Activated T-helper 2 cell treated with anti-CD3 and anti-CD28 coated beads, Interferon-gamma antibody, Interleukin-2, Interleukin-4, amounts not matched to agents 10 μg/mL and 5 μg/mL and 100 μg/mL, durations not matched to agents 14 hours and 24 hours and 36 hours (primary cell): ENCODE measurements around the gene DPY19L1. TPM values are rescaled to one million over a fixed set of nuclear protein-coding genes. Genes with fewer than 3 reads are reported as not detected.
"Not testable (repeated sequence)": the region's sequence is repeated elsewhere in the genome, so short reads cannot be mapped to it uniquely, and the experiment has no call there.

Experiments used
- DNase-seq: peaks from one replicate; pipeline ENCODE4 v3.0.0; 2021; ENCODE audit warnings: low spot score
- H3K27ac Mint-ChIP-seq: one replicate; pipeline ENCODE4 v1.8.0; 2021; ENCODE audit warnings: mixed read lengths
- H3K27me3 Mint-ChIP-seq: one replicate; pipeline ENCODE4 v1.8.0; 2021; ENCODE audit warnings: low read depth, mixed read lengths
- H3K36me3 Mint-ChIP-seq: one replicate; pipeline ENCODE4 v1.8.0; 2021; ENCODE audit warnings: low read depth, mixed read lengths
- H3K4me1 Mint-ChIP-seq: one replicate; pipeline ENCODE4 v1.8.0; 2021; ENCODE audit warnings: low read depth, mixed read lengths
- H3K4me3 Mint-ChIP-seq: one replicate; pipeline ENCODE4 v1.8.0; 2021; ENCODE audit warnings: low read depth, mild to moderate bottlenecking, moderate library complexity, mixed read lengths
- H3K9me3 Mint-ChIP-seq: one replicate; pipeline ENCODE4 v1.8.0; 2021; ENCODE audit warnings: mixed read lengths
- intact Hi-C: fragments of 100-400 bp; cut with micrococcal nuclease; formaldehyde crosslinking; loops from one replicate; pipeline ENCODE4 v1.15.1; 2023
- total RNA-seq: library from RNA; stranded (reverse); gene quantifications from 2 replicates; pipeline ENCODE4 v1.2.3, GENCODE V29; 2022

DPY19L1 gene
- total RNA-seq, 1 donor from 2014 or later: 21.9 TPM

GRCh38 chr7:35047263-35047911 is 10.1 kb upstream of the DPY19L1 start:
- DNase-seq, H3K4me3 Mint-ChIP-seq, H3K9me3 Mint-ChIP-seq, H3K36me3 Mint-ChIP-seq, H3K27ac Mint-ChIP-seq, intact Hi-C loops, H3K4me1 Mint-ChIP-seq: not testable (repeated sequence)
- H3K27me3 Mint-ChIP-seq: peaks cover 21% of the 10 kb centered on the region

GRCh38 chr7:35043301-35043700 is 6.0 kb upstream of the DPY19L1 start:
- H3K4me3 Mint-ChIP-seq, H3K27ac Mint-ChIP-seq, H3K36me3 Mint-ChIP-seq, H3K4me1 Mint-ChIP-seq, H3K9me3 Mint-ChIP-seq, intact Hi-C loops, DNase-seq: not testable (repeated sequence)
- peaks cover 31% of the 10 kb centered on the region for H3K27me3 Mint-ChIP-seq

- DNase-seq: no peak
- H3K4me1 Mint-ChIP-seq: peaks cover 9% of the 10 kb centered on the region
- H3K27ac Mint-ChIP-seq: no peak overlapping the region
- intact Hi-C loops: no loop called here
- H3K4me3 Mint-ChIP-seq: no peak overlapping the region
- peaks cover 32% of the 10 kb centered on the region for H3K27me3 Mint-ChIP-seq
- H3K9me3 Mint-ChIP-seq: no peaks in the 10 kb centered on the region
- H3K36me3 Mint-ChIP-seq: no peaks in the 10 kb centered on the region
Observed at GRCh38 chr7:35040906-35041305, 3.6 kb upstream of the DPY19L1 start.

GRCh38 chr7:35039343-35039742 is 2.1 kb upstream of the DPY19L1 start:
- Mint-ChIP-seq H3K4me3 (no peak overlapping the region), H3K27me3 (peaks cover 32% of the 10 kb centered on the region), H3K27ac (no peak overlapping the region), H3K9me3 (no peaks in the 10 kb centered on the region), H3K4me1 (peaks cover 23% of the 10 kb centered on the region), H3K36me3 (no peaks in the 10 kb centered on the region)
- intact Hi-C loops: no loop called here
- DNase-seq: no peak

- Mint-ChIP-seq H3K27me3 (peaks cover 31% of the 10 kb centered on the region), H3K4me1 (peaks cover 23% of the 10 kb centered on the region), H3K9me3 (no peaks in the 10 kb centered on the region), H3K4me3 (peak overlapping the region; percentile 90), H3K27ac (peak overlapping the region; percentile 79), H3K36me3 (no peaks in the 10 kb centered on the region)
- DNase-seq: no peak
- intact Hi-C loops: no loop called here
Observed at GRCh38 chr7:35038354-35038753, 1.1 kb upstream of the DPY19L1 start.

- H3K4me1 Mint-ChIP-seq: peaks cover 23% of the 10 kb centered on the region
- DNase-seq: peak; percentile 86
- H3K4me3 Mint-ChIP-seq: peak overlapping the region; percentile 90
- H3K27me3 Mint-ChIP-seq: peaks cover 30% of the 10 kb centered on the region
- H3K9me3 Mint-ChIP-seq: no peaks in the 10 kb centered on the region
- no peaks in the 10 kb centered on the region for H3K36me3 Mint-ChIP-seq
- intact Hi-C loops: loop anchor here (2.0 kb wide), 3 partner anchors 217 to 1115 kb away; partner anchors contain the start of genes EEPD1, SEPTIN7 and TBX20
- H3K27ac Mint-ChIP-seq: peak overlapping the region; percentile 79
Observed at GRCh38 chr7:35037526-35038341, 449 bp upstream of the DPY19L1 start.

- DNase-seq: peak; percentile 27
- Mint-ChIP-seq H3K36me3 (no peaks in the 10 kb centered on the region), H3K4me3 (peak overlapping the region; percentile 95), H3K27me3 (peaks cover 26% of the 10 kb centered on the region), H3K27ac (peak overlapping the region; percentile 88), H3K9me3 (no peaks in the 10 kb centered on the region), H3K4me1 (peaks cover 23% of the 10 kb centered on the region)
- intact Hi-C loops: loop anchor here (2.0 kb wide), 3 partner anchors 218 to 1116 kb away; partner anchors contain the start of genes EEPD1, SEPTIN7 and TBX20
Observed at GRCh38 chr7:35036361-35037171, 719 bp downstream of the DPY19L1 start.

- no peaks in the 10 kb centered on the region for H3K9me3 Mint-ChIP-seq
- no peaks in the 10 kb centered on the region for H3K36me3 Mint-ChIP-seq
- intact Hi-C loops: loop anchor here (1.0 to 2.0 kb wide), 3 partner anchors 35 to 212 kb away; no protein-coding TSS in a partner anchor
- peaks cover 19% of the 10 kb centered on the region for H3K27me3 Mint-ChIP-seq
- peak overlapping the region; percentile 88 for H3K27ac Mint-ChIP-seq
- DNase-seq: peak; percentile 13
- peaks cover 23% of the 10 kb centered on the region for H3K4me1 Mint-ChIP-seq
- peak overlapping the region; percentile 95 for H3K4me3 Mint-ChIP-seq
Observed at GRCh38 chr7:35035511-35035961, 1.7 kb downstream of the DPY19L1 start.

GRCh38 chr7:35032166-35032565 is 5.1 kb downstream of the DPY19L1 start:
- DNase-seq: no peak
- Mint-ChIP-seq H3K4me1 (peaks cover 18% of the 10 kb centered on the region), H3K9me3 (no peaks in the 10 kb centered on the region), H3K4me3 (no peak overlapping the region), H3K27ac (no peak overlapping the region), H3K36me3 (no peaks in the 10 kb centered on the region), H3K27me3 (peaks cover 8% of the 10 kb centered on the region)
- intact Hi-C loops: no loop called here

- H3K27ac Mint-ChIP-seq: no peak overlapping the region
- intact Hi-C loops: no loop called here
- no peaks in the 10 kb centered on the region for H3K9me3 Mint-ChIP-seq
- H3K27me3 Mint-ChIP-seq: peaks cover 8% of the 10 kb centered on the region
- H3K36me3 Mint-ChIP-seq: no peaks in the 10 kb centered on the region
- no peak overlapping the region for H3K4me3 Mint-ChIP-seq
- H3K4me1 Mint-ChIP-seq: peaks cover 13% of the 10 kb centered on the region
- no peak for DNase-seq
Observed at GRCh38 chr7:35030848-35031247, 6.4 kb downstream of the DPY19L1 start.

GRCh38 chr7:35029311-35029710 is 8.0 kb downstream of the DPY19L1 start:
- Mint-ChIP-seq H3K27me3 (peaks cover 8% of the 10 kb centered on the region), H3K9me3 (no peaks in the 10 kb centered on the region), H3K4me3 (no peak overlapping the region), H3K4me1 (peaks cover 3% of the 10 kb centered on the region), H3K36me3 (no peaks in the 10 kb centered on the region), H3K27ac (no peak overlapping the region)
- no peak for DNase-seq
- intact Hi-C loops: no loop called here

- Mint-ChIP-seq H3K27me3 (no peaks in the 10 kb centered on the region), H3K4me3 (no peak overlapping the region), H3K4me1 (peaks cover 3% of the 10 kb centered on the region), H3K9me3 (no peaks in the 10 kb centered on the region), H3K36me3 (no peaks in the 10 kb centered on the region), H3K27ac (no peak overlapping the region)
- intact Hi-C loops: no loop called here
- DNase-seq: no peak
Observed at GRCh38 chr7:35026150-35026549, 11.1 kb downstream of the DPY19L1 start.
